ENCODE data around the gene SLC2A5.

DNA sequence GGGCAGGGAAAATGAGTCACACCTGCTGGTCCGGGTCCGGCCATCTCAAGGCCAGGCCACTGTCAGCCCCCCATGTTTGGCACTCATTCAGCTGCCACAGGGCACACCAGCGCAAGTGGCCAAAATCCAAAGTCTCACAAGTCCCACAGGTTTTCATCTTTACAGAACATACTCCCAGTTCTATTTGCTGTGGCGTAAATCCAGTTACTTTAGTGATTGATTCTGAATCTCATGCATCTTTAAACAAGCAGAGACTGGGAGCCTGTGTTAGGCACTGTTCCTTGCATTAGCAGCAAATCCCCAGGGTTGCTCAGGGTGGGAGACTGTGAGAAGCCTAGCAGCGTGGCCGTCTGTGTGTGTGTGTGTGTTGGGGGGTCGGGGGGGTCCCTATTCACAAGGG, 1.1 kb upstream of the SLC2A5 start:
- TF ChIP-seq POLR2A (IDR thresholded peaks at IDR 0.05; ENCODE audit: low read depth, low read length), result no peak
- TF ChIP-seq, protein P1, sequence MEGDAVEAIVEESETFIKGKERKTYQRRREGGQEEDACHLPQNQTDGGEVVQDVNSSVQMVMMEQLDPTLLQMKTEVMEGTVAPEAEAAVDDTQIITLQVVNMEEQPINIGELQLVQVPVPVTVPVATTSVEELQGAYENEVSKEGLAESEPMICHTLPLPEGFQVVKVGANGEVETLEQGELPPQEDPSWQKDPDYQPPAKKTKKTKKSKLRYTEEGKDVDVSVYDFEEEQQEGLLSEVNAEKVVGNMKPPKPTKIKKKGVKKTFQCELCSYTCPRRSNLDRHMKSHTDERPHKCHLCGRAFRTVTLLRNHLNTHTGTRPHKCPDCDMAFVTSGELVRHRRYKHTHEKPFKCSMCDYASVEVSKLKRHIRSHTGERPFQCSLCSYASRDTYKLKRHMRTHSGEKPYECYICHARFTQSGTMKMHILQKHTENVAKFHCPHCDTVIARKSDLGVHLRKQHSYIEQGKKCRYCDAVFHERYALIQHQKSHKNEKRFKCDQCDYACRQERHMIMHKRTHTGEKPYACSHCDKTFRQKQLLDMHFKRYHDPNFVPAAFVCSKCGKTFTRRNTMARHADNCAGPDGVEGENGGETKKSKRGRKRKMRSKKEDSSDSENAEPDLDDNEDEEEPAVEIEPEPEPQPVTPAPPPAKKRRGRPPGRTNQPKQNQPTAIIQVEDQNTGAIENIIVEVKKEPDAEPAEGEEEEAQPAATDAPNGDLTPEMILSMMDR (conservative IDR thresholded peaks at IDR 0.05; ENCODE audit: low read depth, low read length), result no peak
- TF ChIP-seq MAFK (IDR thresholded peaks at IDR 0.05; ENCODE audit: low read depth, low read length), result no peak
